Measurements from ENCODE around the gene IL23R.
A peak's percentile ranks its signal among the peaks of the same experiment; 100 is the strongest.
"Not testable (repeated sequence)": the region's sequence is repeated elsewhere in the genome, so short reads cannot be mapped to it uniquely, and the experiment has no call there.

The IL23R gene

GRCh38 chr1:67166196-67166595 lies at the start of gene IL23R:
IL23R (plus strand) TSS chr1:67166454; CDS start chr1:67168121, 1,667 bp downstream.
- DNase-seq: no peak

- no peak for DNase-seq
Observed at GRCh38 chr1:67118191-67118590, 48.1 kb upstream of the IL23R start.

GRCh38 chr1:67118646-67119045 lies 47.6 kb upstream of the IL23R start:
- DNase-seq: no peak

- DNase-seq: no peak
Observed at GRCh38 chr1:67120855-67121619, 45.2 kb upstream of the IL23R start.

- DNase-seq: no peak
Observed at GRCh38 chr1:67124455-67124854, 41.8 kb upstream of the IL23R start.

- no peak for DNase-seq
Observed at GRCh38 chr1:67126111-67126746, 40.0 kb upstream of the IL23R start.

- DNase-seq: no peak
Observed at GRCh38 chr1:67126974-67127373, 39.3 kb upstream of the IL23R start.

GRCh38 chr1:67130673-67131072 lies 35.6 kb upstream of the IL23R start:
- DNase-seq: no peak

- no peak for DNase-seq
Observed at GRCh38 chr1:67133177-67133576, 33.1 kb upstream of the IL23R start.

- DNase-seq: no peak
Observed at GRCh38 chr1:67134695-67135094, 31.6 kb upstream of the IL23R start, which contains the start of gene C1orf141. C1orf141 (minus strand) TSS chr1:67134970; CDS start chr1:67127240, 7,730 bp downstream.

GRCh38 chr1:67135354-67135753 lies 30.9 kb upstream of the IL23R start:
- no peak for DNase-seq

GRCh38 chr1:67137307-67137753 lies 28.9 kb upstream of the IL23R start:
- no peak for DNase-seq

- DNase-seq: no peak
Observed at GRCh38 chr1:67138813-67139499, 27.3 kb upstream of the IL23R start.

- DNase-seq: no peak
Observed at GRCh38 chr1:67140460-67140859, 25.8 kb upstream of the IL23R start.

- DNase-seq: not testable (repeated sequence)
Observed at GRCh38 chr1:67141832-67142231, 24.4 kb upstream of the IL23R start.

- DNase-seq: no peak
Observed at GRCh38 chr1:67142931-67143330, 23.3 kb upstream of the IL23R start.

GRCh38 chr1:67143966-67144365 lies 22.3 kb upstream of the IL23R start:
- no peak for DNase-seq

GRCh38 chr1:67144696-67145095 lies 21.6 kb upstream of the IL23R start:
- no peak for DNase-seq

- DNase-seq: no peak
Observed at GRCh38 chr1:67146101-67146500, 20.2 kb upstream of the IL23R start.

GRCh38 chr1:67146539-67146938 lies 19.7 kb upstream of the IL23R start:
- DNase-seq: no peak

- DNase-seq: not testable (repeated sequence)
Observed at GRCh38 chr1:67147973-67148372, 18.3 kb upstream of the IL23R start.

- no peak for DNase-seq
Observed at GRCh38 chr1:67148516-67149178, 17.6 kb upstream of the IL23R start.

- peak; percentile 44 for DNase-seq
Observed at GRCh38 chr1:67149179-67149770, 17.0 kb upstream of the IL23R start.
